Measurements from ENCODE around the gene CAV1. TPM values are rescaled to one million over a fixed set of nuclear protein-coding genes. Genes with fewer than 3 reads are reported as not detected.

The CAV1 gene
- total and polyA plus RNA-seq, 4 donors = 121 to 616 (median 323) TPM

DNA sequence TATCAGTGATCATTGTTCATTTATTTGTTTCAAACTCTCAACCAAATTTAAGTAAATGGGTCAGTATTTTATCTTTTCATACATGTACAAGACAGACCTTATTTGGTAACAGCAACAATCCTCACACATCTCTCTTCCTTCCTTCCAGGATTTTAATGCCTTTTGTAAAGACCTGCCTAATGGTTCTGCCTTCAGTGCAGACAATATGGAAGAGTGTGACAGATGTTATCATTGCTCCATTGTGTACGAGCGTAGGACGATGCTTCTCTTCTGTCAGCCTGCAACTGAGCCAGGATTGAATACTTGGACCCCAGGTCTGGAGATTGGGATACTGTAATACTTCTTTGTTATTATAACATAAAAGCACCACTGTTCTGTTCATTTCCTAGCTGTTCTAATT is 19.0 kb upstream of the CAV1 start:
- H3K9ac ChIP-seq (ENCODE audit: insufficient read depth in 1 of 2, low read length in 2 of 2) = no peak overlapping the region

DNA sequence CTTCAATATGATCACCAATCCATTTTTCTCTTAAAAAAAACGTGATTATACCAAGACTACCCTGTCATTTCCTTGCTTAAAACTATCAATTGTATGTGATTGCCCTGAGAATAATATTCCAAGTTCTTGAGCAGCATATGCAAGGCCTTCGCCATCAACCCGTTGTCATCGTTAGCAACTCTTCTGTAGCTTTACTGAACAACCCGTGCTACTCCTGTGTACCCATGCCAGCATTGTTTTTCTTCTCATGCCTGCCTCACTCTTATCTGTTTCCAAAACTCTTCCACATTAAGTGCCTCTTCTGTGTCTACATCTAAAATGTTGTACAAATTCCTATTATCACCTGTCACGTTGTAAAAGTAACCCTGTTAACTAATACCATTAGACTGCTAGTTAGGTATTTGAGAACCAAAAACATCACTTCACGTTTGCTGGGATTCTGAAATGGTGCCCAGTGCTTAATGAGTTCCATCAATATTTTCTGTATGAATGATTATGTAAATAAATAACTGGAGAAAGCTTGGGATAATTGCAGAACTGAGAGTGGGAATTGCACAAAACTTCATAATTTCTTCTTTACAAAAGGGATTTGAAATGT is 14.8 kb upstream of the CAV1 start:
- WGBS, 2 donors = 67 to 77% methylated on average over 7 of the region's 7 CpGs
- Histone ChIP-seq H3K4me3 (no peak overlapping the region), H3K9ac (ENCODE audit: insufficient read depth in 1 of 2, low read length in 2 of 2) (no peak overlapping the region), H3K4me1 (ENCODE audit: control insufficient read depth in 5 of 5, insufficient read depth in 5 of 5, low read length in 5 of 5) (peaks cover 0 to 23% (median 0%) of the 10 kb centered on the region in 5 donors), H3K27ac (ENCODE audit: low read depth in 1 of 2, low read length in 1 of 2) (peak overlapping the region; percentile 20 to 40), H3K27me3 (ENCODE audit: control insufficient read depth in 3 of 3, insufficient read depth in 3 of 3, low read length in 2 of 3) (no peaks in the 10 kb centered on the region), H3K9me3 (ENCODE audit: control insufficient read depth in 4 of 4, insufficient read depth in 3 of 4, low read length in 3 of 4) (no peaks in the 10 kb centered on the region), H3K36me3 (ENCODE audit: control insufficient read depth in 4 of 4, insufficient read depth in 4 of 4, low read length in 4 of 4) (peaks cover 0 to 4% (median 3%) of the 10 kb centered on the region in 4 donors)
- no peak for ATAC-seq (ENCODE audit: insufficient read depth, low FRiP score)
- TF ChIP-seq, protein P1, sequence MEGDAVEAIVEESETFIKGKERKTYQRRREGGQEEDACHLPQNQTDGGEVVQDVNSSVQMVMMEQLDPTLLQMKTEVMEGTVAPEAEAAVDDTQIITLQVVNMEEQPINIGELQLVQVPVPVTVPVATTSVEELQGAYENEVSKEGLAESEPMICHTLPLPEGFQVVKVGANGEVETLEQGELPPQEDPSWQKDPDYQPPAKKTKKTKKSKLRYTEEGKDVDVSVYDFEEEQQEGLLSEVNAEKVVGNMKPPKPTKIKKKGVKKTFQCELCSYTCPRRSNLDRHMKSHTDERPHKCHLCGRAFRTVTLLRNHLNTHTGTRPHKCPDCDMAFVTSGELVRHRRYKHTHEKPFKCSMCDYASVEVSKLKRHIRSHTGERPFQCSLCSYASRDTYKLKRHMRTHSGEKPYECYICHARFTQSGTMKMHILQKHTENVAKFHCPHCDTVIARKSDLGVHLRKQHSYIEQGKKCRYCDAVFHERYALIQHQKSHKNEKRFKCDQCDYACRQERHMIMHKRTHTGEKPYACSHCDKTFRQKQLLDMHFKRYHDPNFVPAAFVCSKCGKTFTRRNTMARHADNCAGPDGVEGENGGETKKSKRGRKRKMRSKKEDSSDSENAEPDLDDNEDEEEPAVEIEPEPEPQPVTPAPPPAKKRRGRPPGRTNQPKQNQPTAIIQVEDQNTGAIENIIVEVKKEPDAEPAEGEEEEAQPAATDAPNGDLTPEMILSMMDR (IDR thresholded peaks at IDR 0.05; ENCODE audit: control extremely low read depth, extremely low read depth) = no peak
- no peak for DNase-seq

More for the DNA sequence above, 19.0 kb upstream of the CAV1 start:
- ATAC-seq (ENCODE audit: insufficient read depth, low FRiP score) (no peak), DNase-seq (no peak)
- WGBS, 2 donors = 55 to 66% methylated on average over 3 of the region's 3 CpGs
- Histone ChIP-seq H3K4me3 (no peak overlapping the region), H3K36me3 (ENCODE audit: control insufficient read depth in 4 of 4, insufficient read depth in 4 of 4, low read length in 4 of 4) (peaks cover 0 to 4% (median 3%) of the 10 kb centered on the region in 4 donors), H3K27ac (ENCODE audit: low read depth in 1 of 2, low read length in 1 of 2) (no peak overlapping the region), H3K9me3 (ENCODE audit: control insufficient read depth in 4 of 4, insufficient read depth in 3 of 4, low read length in 3 of 4) (no peaks in the 10 kb centered on the region), H3K4me1 (ENCODE audit: control insufficient read depth in 5 of 5, insufficient read depth in 5 of 5, low read length in 5 of 5) (peaks cover 0 to 18% (median 7%) of the 10 kb centered on the region in 5 donors), H3K27me3 (ENCODE audit: control insufficient read depth in 3 of 3, insufficient read depth in 3 of 3, low read length in 2 of 3) (no peaks in the 10 kb centered on the region)
- TF ChIP-seq, protein P1 (IDR thresholded peaks at IDR 0.05; ENCODE audit: control extremely low read depth, extremely low read depth) = no peak

DNA sequence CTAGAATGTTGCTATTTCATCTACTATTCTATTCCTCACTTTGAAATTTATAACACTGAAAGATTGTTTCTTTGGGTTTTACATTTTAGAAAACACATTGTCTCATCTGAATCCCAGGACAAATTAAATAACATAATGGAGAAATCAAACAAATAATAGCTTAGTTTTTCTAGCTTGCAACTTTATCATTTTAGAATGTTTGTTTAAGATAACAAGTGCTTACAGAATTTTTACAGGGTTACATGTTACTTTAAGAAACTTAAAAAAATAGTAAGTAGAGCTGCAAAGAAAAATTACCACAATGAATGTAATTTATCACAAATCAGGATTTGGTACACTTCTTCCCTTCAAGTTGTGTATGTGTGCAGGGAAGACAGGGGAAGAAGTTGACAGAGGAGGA is 14.0 kb upstream of the CAV1 start:
- H3K4me3 ChIP-seq = no peak overlapping the region
- H3K27ac ChIP-seq (ENCODE audit: low read depth in 1 of 2, low read length in 1 of 2) = peak overlapping the region in 1 of 2 donors; percentile 93
- no peak overlapping the region for H3K9ac ChIP-seq (ENCODE audit: insufficient read depth in 1 of 2, low read length in 2 of 2)
- peaks cover 0 to 18% (median 0%) of the 10 kb centered on the region in 5 donors for H3K4me1 ChIP-seq (ENCODE audit: control insufficient read depth in 5 of 5, insufficient read depth in 5 of 5, low read length in 5 of 5)
- H3K36me3 ChIP-seq (ENCODE audit: control insufficient read depth in 4 of 4, insufficient read depth in 4 of 4, low read length in 4 of 4) = peaks cover 0 to 4% (median 3%) of the 10 kb centered on the region in 4 donors
- no peak for DNase-seq
- no peak for ATAC-seq (ENCODE audit: insufficient read depth, low FRiP score)
- TF ChIP-seq, protein P1 (IDR thresholded peaks at IDR 0.05; ENCODE audit: control extremely low read depth, extremely low read depth) = no peak
- H3K9me3 ChIP-seq (ENCODE audit: control insufficient read depth in 4 of 4, insufficient read depth in 3 of 4, low read length in 3 of 4) = no peaks in the 10 kb centered on the region
- no peaks in the 10 kb centered on the region for H3K27me3 ChIP-seq (ENCODE audit: control insufficient read depth in 3 of 3, insufficient read depth in 3 of 3, low read length in 2 of 3)

Data from lung (tissue), 12 donors.